Stomach (tissue), 9 donors: ENCODE measurements around the gene WDR48. TPM values are rescaled to one million over a fixed set of nuclear protein-coding genes. Genes with fewer than 3 reads are reported as not detected.
A peak's percentile ranks its signal among the peaks of the same experiment; 100 is the strongest.

ENCODE experiments used
- DNase-seq, 2 donors: peaks; one replicate each; pipeline versions ENCODE4 v3.0.0 to v3.0.0-alpha.2; 2013 to 2019
- H3K27ac ChIP-seq, 5 donors: fragments of 200-600 bp in 4 of 5; sonication (generic) in 4 of 5; one replicate each; pipeline ENCODE4 v1.5.1; 2013 to 2019; ENCODE audit warnings: mild to moderate bottlenecking in 1 of 5, moderate library complexity in 1 of 5
- H3K27me3 ChIP-seq, 3 donors: fragments of 200-600 bp; sonication (generic); one replicate each; pipeline ENCODE4 v1.5.1; 2017 to 2019; ENCODE audit warnings: mixed run types in 1 of 3
- H3K36me3 ChIP-seq, 4 donors: fragments of 200-600 bp; sonication (generic); 1 replicate in 3 of 4; 2 replicates in 1 of 4; pipeline ENCODE4 v1.5.1; 2016 to 2019
- H3K4me1 ChIP-seq, 4 donors: fragments of 200-600 bp; sonication (generic); one replicate each; pipeline ENCODE4 v1.5.1; 2016 to 2019
- H3K4me3 ChIP-seq, 4 donors: fragments of 200-600 bp; sonication (generic) in 3 of 4; one replicate each; pipeline ENCODE4 v1.5.1; 2016 to 2019; ENCODE audit warnings: mild to moderate bottlenecking in 1 of 4
- H3K9me3 ChIP-seq, 4 donors: fragments of 200-600 bp; sonication (generic); one replicate each; pipeline ENCODE4 v1.5.1; 2016 to 2019
- EP300 ChIP-seq: sonication (generic); formaldehyde crosslinking; IDR thresholded peaks from one replicate; pipeline ENCODE4 v1.6.1; 2017; ENCODE audit warnings: antibody characterized with exemption
- POLR2A ChIP-seq, 4 donors: fragments of 450-650 bp; IDR thresholded peaks; one replicate each; pipeline ENCODE4 v1.6.1; 2016; ENCODE audit warnings: antibody characterized with exemption in 4 of 4, control low read depth in 2 of 4, mild to moderate bottlenecking in 1 of 4, moderate library complexity in 1 of 4
- POLR2AphosphoS5 ChIP-seq, 3 donors: sonication (generic); formaldehyde crosslinking; IDR thresholded peaks; one replicate each; pipeline ENCODE4 v1.6.1; 2016; ENCODE audit warnings: antibody characterized with exemption in 3 of 3
- WGBS, 5 donors: extraction: QIAGEN DNeasy Blood & Tissue Kit in 3 of 5; methylation state at CpG; one replicate each; pipeline versions ENCODE4 v1.1.5 to v1.1.7; 2013 to 2018; 5-methylcytosine and 5-hydroxymethylcytosine counted together
- intact Hi-C: fragments of 100-400 bp; cut with DNase I; formaldehyde crosslinking; loops from one replicate; pipeline ENCODE4 v1.15.1; 2023; ENCODE audit warnings: low total_unique reads
- polyA plus RNA-seq, 3 donors: library from polyadenylated mRNA; stranded (reverse); fragments of 200-250 nt; gene quantifications; one replicate each; pipeline ENCODE4 v1.2.3, GENCODE V29; 2013
- total RNA-seq, 5 donors: library from RNA; depleted of rRNA; stranded (reverse); fragments of >200 nt; gene quantifications; one replicate each; pipeline versions ENCODE4 v1.1.0 to v1.2.3, GENCODE V29; 2014 to 2016
- TF ChIP-seq, protein P1 (sequence below), 7 experiments: fragments of 450-650 bp in 4 of 7; fragments of 200-600 bp in 3 of 7; sonication (generic) in 3 of 7; IDR thresholded peaks; one replicate each; pipeline ENCODE4 v1.5.1; 2016 to 2019; ENCODE audit warnings: antibody characterized with exemption in 7 of 7, control low read depth in 2 of 7, mild to moderate bottlenecking in 1 of 7
- donor health status: healthy with polysubstance abuse.
- donor health status: Bipolar disorder and iron deficiency.
- donor health status: healthy.

Gene WDR48
- total and polyA plus RNA-seq, 8 donors = 4.3 to 89.7 (median 13.4) TPM

DNA sequence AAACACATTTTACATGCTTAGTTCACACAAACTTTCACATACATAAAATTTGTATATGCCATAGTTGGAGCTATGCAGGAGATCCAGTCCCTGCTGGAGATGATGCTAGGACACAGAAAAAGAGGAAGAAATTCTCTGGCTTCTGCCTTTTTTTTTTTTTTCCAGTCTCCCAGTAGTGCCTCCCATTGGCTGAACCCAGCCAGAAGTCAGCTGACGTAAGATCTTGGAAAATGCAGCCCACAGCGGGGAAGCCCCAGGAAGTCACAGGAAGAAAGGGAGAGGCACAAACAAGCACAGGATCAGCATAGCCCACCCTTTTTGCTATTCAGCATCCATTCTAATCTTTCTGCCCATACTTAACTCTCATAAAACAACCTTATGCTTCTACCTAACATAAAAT is 38.5 kb upstream of the WDR48 start:
- Histone ChIP-seq H3K4me3 (no peak overlapping the region), H3K27ac (no peak overlapping the region), H3K4me1 (peaks cover 0 to 14% (median 5%) of the 10 kb centered on the region in 4 donors), H3K36me3 (no peaks in the 10 kb centered on the region), H3K27me3 (no peaks in the 10 kb centered on the region), H3K9me3 (no peaks in the 10 kb centered on the region)
- peak in 1 of 2 donors; percentile 15 for DNase-seq
- intact Hi-C loops = no loop called here
- no peak for TF ChIP-seq EP300
- no peak for TF ChIP-seq POLR2A (IDR thresholded peaks at IDR 0.05)
- no peak for TF ChIP-seq POLR2AphosphoS5 (IDR thresholded peaks at IDR 0.05)
- TF ChIP-seq, protein P1, sequence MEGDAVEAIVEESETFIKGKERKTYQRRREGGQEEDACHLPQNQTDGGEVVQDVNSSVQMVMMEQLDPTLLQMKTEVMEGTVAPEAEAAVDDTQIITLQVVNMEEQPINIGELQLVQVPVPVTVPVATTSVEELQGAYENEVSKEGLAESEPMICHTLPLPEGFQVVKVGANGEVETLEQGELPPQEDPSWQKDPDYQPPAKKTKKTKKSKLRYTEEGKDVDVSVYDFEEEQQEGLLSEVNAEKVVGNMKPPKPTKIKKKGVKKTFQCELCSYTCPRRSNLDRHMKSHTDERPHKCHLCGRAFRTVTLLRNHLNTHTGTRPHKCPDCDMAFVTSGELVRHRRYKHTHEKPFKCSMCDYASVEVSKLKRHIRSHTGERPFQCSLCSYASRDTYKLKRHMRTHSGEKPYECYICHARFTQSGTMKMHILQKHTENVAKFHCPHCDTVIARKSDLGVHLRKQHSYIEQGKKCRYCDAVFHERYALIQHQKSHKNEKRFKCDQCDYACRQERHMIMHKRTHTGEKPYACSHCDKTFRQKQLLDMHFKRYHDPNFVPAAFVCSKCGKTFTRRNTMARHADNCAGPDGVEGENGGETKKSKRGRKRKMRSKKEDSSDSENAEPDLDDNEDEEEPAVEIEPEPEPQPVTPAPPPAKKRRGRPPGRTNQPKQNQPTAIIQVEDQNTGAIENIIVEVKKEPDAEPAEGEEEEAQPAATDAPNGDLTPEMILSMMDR (IDR thresholded peaks at IDR 0.05) = no peak
- 49 to 81% (median 53%) methylated on average over 2 of the region's 2 CpGs for WGBS, 5 donors

DNA sequence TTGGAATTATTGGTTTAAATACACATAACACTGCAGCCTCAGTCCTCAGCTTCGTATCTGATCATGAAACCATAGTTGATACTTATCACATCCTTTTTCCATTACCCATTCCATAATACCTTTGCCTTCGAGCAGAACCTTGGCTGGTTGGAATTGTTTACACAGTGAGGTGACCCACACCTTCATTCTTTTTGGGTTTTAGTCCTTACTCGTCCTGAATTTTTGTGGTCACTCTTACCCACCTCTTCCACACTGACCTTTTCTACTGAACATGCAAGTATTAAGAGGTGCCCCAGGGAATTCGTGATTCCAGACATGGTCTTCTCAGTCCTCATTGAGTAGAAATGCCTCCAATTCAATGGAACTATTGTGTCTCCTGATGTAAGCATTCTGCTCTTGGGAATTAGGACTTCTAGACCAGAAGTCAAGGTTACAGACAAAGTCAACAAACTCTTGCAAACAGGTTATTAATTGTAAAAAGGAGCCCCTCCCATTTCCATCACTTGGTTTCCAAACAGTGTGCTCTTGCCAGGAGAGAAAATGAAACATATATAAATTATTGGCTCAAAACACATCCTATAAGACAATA is 37.8 kb upstream of the WDR48 start:
- peaks cover 0 to 14% (median 5%) of the 10 kb centered on the region in 4 donors for H3K4me1 ChIP-seq
- 29 to 52% (median 48%) methylated on average over 4 of the region's 4 CpGs for WGBS, 5 donors
- no peak for DNase-seq
- H3K36me3 ChIP-seq = no peaks in the 10 kb centered on the region
- TF ChIP-seq EP300 (no peak), POLR2A (IDR thresholded peaks at IDR 0.05) (no peak), POLR2AphosphoS5 (IDR thresholded peaks at IDR 0.05) (no peak)
- TF ChIP-seq, protein P1 (IDR thresholded peaks at IDR 0.05) = no peak
- no peak overlapping the region for H3K4me3 ChIP-seq
- H3K27ac ChIP-seq = no peak overlapping the region
- intact Hi-C loops = no loop called here
- H3K27me3 ChIP-seq = no peaks in the 10 kb centered on the region
- no peaks in the 10 kb centered on the region for H3K9me3 ChIP-seq

DNA sequence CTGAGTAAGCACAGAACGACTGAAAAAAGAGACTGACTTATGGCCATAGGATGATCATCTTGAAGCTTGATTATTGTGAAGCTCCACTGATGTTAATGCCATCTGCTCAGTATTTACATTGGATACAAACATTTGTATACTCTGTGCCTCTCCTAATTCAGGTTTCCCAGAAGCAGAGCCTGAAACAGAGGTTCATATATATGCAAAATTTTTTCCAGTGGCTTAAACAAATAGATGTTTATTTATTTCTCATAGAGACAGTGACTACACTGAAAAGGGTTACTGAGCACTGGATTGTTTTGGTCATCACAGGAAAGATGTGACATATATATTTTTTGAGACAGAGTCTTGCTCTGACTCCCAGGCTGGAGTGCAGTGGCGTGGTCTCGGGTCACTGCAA is 36.4 kb upstream of the WDR48 start:
- Histone ChIP-seq H3K27ac (no peak overlapping the region), H3K9me3 (no peaks in the 10 kb centered on the region), H3K4me1 (peaks cover 0 to 14% (median 5%) of the 10 kb centered on the region in 4 donors), H3K36me3 (no peaks in the 10 kb centered on the region), H3K27me3 (no peaks in the 10 kb centered on the region), H3K4me3 (no peak overlapping the region)
- no peak for DNase-seq
- intact Hi-C loops = no loop called here
- WGBS, 5 donors = 83 to 88% (median 84%) methylated on average over 3 of the region's 3 CpGs
- TF ChIP-seq POLR2A (IDR thresholded peaks at IDR 0.05) (no peak), POLR2AphosphoS5 (IDR thresholded peaks at IDR 0.05) (no peak), EP300 (no peak)
- TF ChIP-seq, protein P1 (IDR thresholded peaks at IDR 0.05) = no peak

DNA sequence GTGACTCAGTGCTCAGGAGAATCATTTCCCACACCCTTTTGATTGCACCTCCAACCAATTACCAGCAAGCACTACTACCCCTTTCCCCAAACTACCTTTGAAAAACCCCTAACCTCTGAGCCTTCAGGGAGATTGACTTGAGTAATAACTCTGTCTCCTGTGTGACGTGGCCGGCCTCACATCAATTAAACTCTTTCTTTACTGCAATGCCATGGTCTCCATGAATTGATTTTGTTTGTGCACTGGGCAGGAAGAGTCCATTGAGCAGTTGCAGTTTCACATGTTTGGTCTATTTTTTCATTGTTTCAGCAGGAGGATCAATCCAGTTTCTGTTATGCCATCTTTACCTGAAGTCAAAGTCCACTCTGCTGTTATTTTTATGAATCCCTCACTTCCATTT is 32.5 kb upstream of the WDR48 start:
- Histone ChIP-seq H3K4me1 (no peaks in the 10 kb centered on the region), H3K27ac (no peak overlapping the region), H3K4me3 (no peak overlapping the region), H3K27me3 (no peaks in the 10 kb centered on the region), H3K36me3 (no peaks in the 10 kb centered on the region), H3K9me3 (no peaks in the 10 kb centered on the region)
- no peak for TF ChIP-seq EP300
- no peak for TF ChIP-seq POLR2AphosphoS5 (IDR thresholded peaks at IDR 0.05)
- no peak for TF ChIP-seq POLR2A (IDR thresholded peaks at IDR 0.05)
- TF ChIP-seq, protein P1 (IDR thresholded peaks at IDR 0.05) = no peak
- intact Hi-C loops = no loop called here
- WGBS, 5 donors = 80 to 94% (median 92%) methylated on average over 2 of the region's 2 CpGs
- DNase-seq = no peak
